H9 (cell line): ENCODE results near the gene ISM2. TPM values are rescaled to one million over a fixed set of nuclear protein-coding genes. Genes with fewer than 3 reads are reported as not detected.
A peak's percentile ranks its signal among the peaks of the same experiment; 100 is the strongest.

Source experiments
- DNase-seq: peaks from one replicate; pipeline ENCODE4 v3.0.0-alpha.2; 2017
- H2AFZ ChIP-seq: one replicate; pipeline ENCODE4 v1.6.1; 2013; ENCODE audit warnings: mild to moderate bottlenecking, low read length, control low read depth, moderate library complexity
- H2AK5ac ChIP-seq: 2 replicates; pipeline ENCODE4 v1.6.1; 2013; ENCODE audit warnings: low read length, control low read depth, mixed read lengths; ENCODE audit not compliant: insufficient read length
- H2BK120ac ChIP-seq: one replicate; pipeline ENCODE4 v1.6.1; 2013; ENCODE audit warnings: low read depth, mild to moderate bottlenecking, low read length, control low read depth, inconsistent platforms; ENCODE audit not compliant: poor library complexity, severe bottlenecking
- H2BK12ac ChIP-seq: 2 replicates; pipeline ENCODE4 v1.6.1; 2013; ENCODE audit warnings: low read length, control low read depth, mixed read lengths, low read depth; ENCODE audit not compliant: insufficient read length
- H2BK15ac ChIP-seq: 2 replicates; pipeline ENCODE4 v1.6.1; 2013; ENCODE audit warnings: low read depth, low read length, control low read depth
- H2BK20ac ChIP-seq: one replicate; pipeline ENCODE4 v1.6.1; 2013; ENCODE audit warnings: low read depth, mild to moderate bottlenecking, low read length, control low read depth, inconsistent platforms; ENCODE audit not compliant: poor library complexity, severe bottlenecking
- H2BK5ac ChIP-seq: 2 replicates; pipeline ENCODE4 v1.6.1; 2013; ENCODE audit warnings: low read length, control low read depth, mixed read lengths; ENCODE audit not compliant: insufficient read length
- H3K14ac ChIP-seq: 2 replicates; pipeline ENCODE4 v1.6.1; 2013; ENCODE audit warnings: low read length, control low read depth; ENCODE audit not compliant: insufficient read depth
- H3K18ac ChIP-seq: 2 replicates; pipeline ENCODE4 v1.6.1; 2013; ENCODE audit warnings: low read depth, mild to moderate bottlenecking, mixed read lengths, low read length, control low read depth; ENCODE audit not compliant: insufficient read length
- H3K23ac ChIP-seq: 2 replicates; pipeline ENCODE4 v1.6.1; 2013; ENCODE audit warnings: low read length, control low read depth, mixed read lengths, low read depth; ENCODE audit not compliant: insufficient read length
- H3K23me2 ChIP-seq: 2 replicates; pipeline ENCODE4 v1.6.1; 2013; ENCODE audit warnings: low read depth, mild to moderate bottlenecking, mixed read lengths, low read length, control low read depth; ENCODE audit not compliant: insufficient read length, poor library complexity, severe bottlenecking
- H3K27ac ChIP-seq: 2 replicates; pipeline ENCODE4 v1.5.1; 2013; ENCODE audit warnings: low read length, control low read depth, mixed read lengths, low read depth; ENCODE audit not compliant: insufficient read length
- H3K27me3 ChIP-seq: 2 replicates; pipeline ENCODE4 v1.6.1; 2013; ENCODE audit warnings: low read length, control low read depth, inconsistent platforms; ENCODE audit not compliant: insufficient read depth
- H3K4ac ChIP-seq: 2 replicates; pipeline ENCODE4 v1.6.1; 2013; ENCODE audit warnings: low read depth, mild to moderate bottlenecking, control low read depth, inconsistent platforms, low read length, moderate library complexity
- H3K4me1 ChIP-seq: 2 replicates; pipeline ENCODE4 v1.6.1; 2013; ENCODE audit warnings: low read length, control low read depth, inconsistent platforms; ENCODE audit not compliant: insufficient read depth
- H3K4me2 ChIP-seq: 2 replicates; pipeline ENCODE4 v1.6.1; 2013; ENCODE audit warnings: low read length, control low read depth, mixed read lengths; ENCODE audit not compliant: insufficient read length, insufficient read depth
- H3K56ac ChIP-seq: 2 replicates; pipeline ENCODE4 v1.6.1; 2013; ENCODE audit warnings: low read depth, mild to moderate bottlenecking, mixed read lengths, low read length, control low read depth; ENCODE audit not compliant: insufficient read length
- H3K79me1 ChIP-seq: 2 replicates; pipeline ENCODE4 v1.6.1; 2013; ENCODE audit warnings: low read depth, mild to moderate bottlenecking, moderate library complexity, low read length, control low read depth, inconsistent platforms; ENCODE audit not compliant: insufficient read depth, poor library complexity, severe bottlenecking
- H3K79me2 ChIP-seq: 2 replicates; pipeline ENCODE4 v1.6.1; 2013; ENCODE audit warnings: low read length, control low read depth, inconsistent platforms; ENCODE audit not compliant: insufficient read depth
- H3K9ac ChIP-seq: 2 replicates; pipeline ENCODE4 v1.6.1; 2013; ENCODE audit warnings: low read length, control low read depth, mixed read lengths; ENCODE audit not compliant: insufficient read length; ENCODE audit errors: extremely low read depth
- H3K9me3 ChIP-seq: one replicate; pipeline ENCODE4 v1.6.1; 2013; ENCODE audit warnings: low read depth, low read length, inconsistent platforms; ENCODE audit not compliant: control insufficient read depth
- H3T11ph ChIP-seq: one replicate; pipeline ENCODE4 v1.6.1; 2013; ENCODE audit warnings: mild to moderate bottlenecking, low read length, control low read depth, inconsistent platforms
- H4K20me1 ChIP-seq: one replicate; pipeline ENCODE4 v1.6.1; 2013; ENCODE audit not compliant: control insufficient read depth, insufficient read length, insufficient read depth
- H4K5ac ChIP-seq: 2 replicates; pipeline ENCODE4 v1.6.1; 2013; ENCODE audit warnings: low read depth, mild to moderate bottlenecking, mixed read lengths, low read length, control low read depth; ENCODE audit not compliant: insufficient read length
- H4K8ac ChIP-seq: replicated peaks from 2 replicates; pipeline ENCODE4 v1.6.1; 2013; ENCODE audit warnings: low read length, control low read depth, mixed read lengths, low read depth; ENCODE audit not compliant: insufficient read length
- H4K91ac ChIP-seq: 2 replicates; pipeline ENCODE4 v1.6.1; 2013; ENCODE audit warnings: low read depth, mild to moderate bottlenecking, moderate library complexity, mixed read lengths, low read length, control low read depth; ENCODE audit not compliant: insufficient read length
- H3K27ac Mint-ChIP-seq, 3 experiments: 2 replicates in 2 of 3; 3 replicates in 1 of 3; pipeline ENCODE4 v1.8.0; 2020 to 2021; ENCODE audit warnings: mixed read lengths in 3 of 3, mild to moderate bottlenecking in 1 of 3, moderate library complexity in 1 of 3
- H3K27me3 Mint-ChIP-seq: 2 replicates; pipeline ENCODE4 v1.8.0; 2021; ENCODE audit warnings: low read depth, mild to moderate bottlenecking, moderate library complexity, mixed read lengths
- H3K36me3 Mint-ChIP-seq, 3 experiments: 2 replicates in 2 of 3; 3 replicates in 1 of 3; pipeline ENCODE4 v1.8.0; 2020 to 2021; ENCODE audit warnings: low read depth in 3 of 3, mixed read lengths in 3 of 3; ENCODE audit not compliant: insufficient read depth in 1 of 3
- H3K4me1 Mint-ChIP-seq, 2 experiments: 2 replicates each; pipeline ENCODE4 v1.8.0; 2020; ENCODE audit warnings: mixed read lengths in 2 of 2
- H3K4me3 Mint-ChIP-seq, 2 experiments: 2 replicates in 1 of 2; 3 replicates in 1 of 2; pipeline ENCODE4 v1.8.0; 2020 to 2021; ENCODE audit warnings: mild to moderate bottlenecking in 2 of 2, mixed read lengths in 2 of 2, moderate library complexity in 1 of 2
- H3K9me3 Mint-ChIP-seq, 2 experiments: 2 replicates in 1 of 2; 3 replicates in 1 of 2; pipeline ENCODE4 v1.8.0; 2020; ENCODE audit warnings: mild to moderate bottlenecking in 2 of 2, mixed read lengths in 2 of 2, moderate library complexity in 1 of 2
- CTCF ChIP-seq: fragments of 200-600 bp; sonication (generic); conservative IDR thresholded peaks from 3 replicates; pipeline ENCODE4 v1.8.0; 2021; ENCODE audit warnings: antibody characterized with exemption, mild to moderate bottlenecking
- WGBS: extraction: QIAGEN DNeasy Blood & Tissue Kit; methylation state at CpG from one replicate; pipeline ENCODE4 v1.1.7; 2013; ENCODE audit warnings: missing lambda C conversion rate, low lambda C conversion rate, mixed read lengths; ENCODE audit not compliant: insufficient read length; ENCODE audit errors: extremely low coverage; 5-methylcytosine and 5-hydroxymethylcytosine counted together
- total RNA-seq: library from RNA; stranded (reverse); gene quantifications from 2 replicates; pipeline ENCODE4 v1.2.1, GENCODE V29; 2021

ISM2 gene
- total RNA-seq, 1 experiment from 2014 or later = 0.39 TPM

DNA sequence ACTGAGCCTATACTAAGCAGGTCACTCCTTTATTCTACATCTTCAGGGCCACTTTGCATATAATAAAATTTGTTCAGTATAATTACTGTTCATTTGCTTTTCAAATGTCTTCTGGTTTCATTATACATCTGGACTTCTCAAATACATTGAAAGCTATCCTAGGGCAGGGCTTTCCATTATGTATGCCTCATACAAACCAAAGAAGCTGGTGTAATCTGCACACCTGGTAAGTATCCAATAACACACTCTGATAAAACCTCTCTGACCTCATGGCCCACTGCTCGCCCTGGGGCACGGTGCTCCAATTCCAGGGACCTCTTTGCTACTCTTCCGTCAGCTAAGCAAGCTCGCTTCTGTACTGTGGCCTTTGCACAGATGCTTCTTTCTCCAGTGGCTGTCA lies 21.9 kb upstream of the ISM2 start:
- no peaks in the 10 kb centered on the region for H3K27me3 Mint-ChIP-seq
- no CpG with 5 or more reads among the region's 4 CpGs for WGBS
- no peaks in the 10 kb centered on the region for H4K20me1 ChIP-seq
- no peak overlapping the region for H3K14ac ChIP-seq
- no peak overlapping the region for H3K4me3 Mint-ChIP-seq
- H3K79me2 ChIP-seq = no peaks in the 10 kb centered on the region
- H4K91ac ChIP-seq = no peak overlapping the region
- no peak overlapping the region for H2BK5ac ChIP-seq
- H3K27ac Mint-ChIP-seq = peak overlapping the region in 1 of 3 experiments; percentile 34; a peak in 1 of 7 replicates
- H4K8ac ChIP-seq = no peak overlapping the region
- H2BK15ac ChIP-seq = no peak overlapping the region
- no peak overlapping the region for H3K4ac ChIP-seq
- H3K9ac ChIP-seq = no peak overlapping the region
- H3T11ph ChIP-seq = no peak overlapping the region
- H3K23ac ChIP-seq = no peak overlapping the region
- no peaks in the 10 kb centered on the region for H3K23me2 ChIP-seq
- H3K9me3 Mint-ChIP-seq = no peaks in the 10 kb centered on the region
- no peak overlapping the region for H3K4me2 ChIP-seq
- no peak overlapping the region for H3K27ac ChIP-seq
- peaks cover 4% of the 10 kb centered on the region for H3K79me1 ChIP-seq
- no peak overlapping the region for H2BK120ac ChIP-seq
- H4K5ac ChIP-seq = no peak overlapping the region
- no peak overlapping the region for H2AFZ ChIP-seq
- no peaks in the 10 kb centered on the region for H3K9me3 ChIP-seq
- H3K56ac ChIP-seq = no peak overlapping the region
- no peaks in the 10 kb centered on the region for H3K4me1 ChIP-seq
- no peak overlapping the region for H3K18ac ChIP-seq
- no peak for DNase-seq
- H2BK20ac ChIP-seq = no peak overlapping the region
- no peaks in the 10 kb centered on the region for H3K27me3 ChIP-seq
- peaks cover 7 to 50% (median 26%) of the 10 kb centered on the region in 3 experiments; a peak in 6 of 7 replicates for H3K36me3 Mint-ChIP-seq
- H2BK12ac ChIP-seq = no peak overlapping the region
- H2AK5ac ChIP-seq = no peak overlapping the region
- TF ChIP-seq CTCF = no peak
- no peaks in the 10 kb centered on the region for H3K4me1 Mint-ChIP-seq
